OCI-LY7 (cell line): ENCODE measurements around the gene RUVBL1.

Experiments
- CTCF ChIP-seq: fragments of 200-600 bp; sonication (generic); conservative IDR thresholded peaks from 2 replicates; pipeline ENCODE4 v1.5.1; 2014; ENCODE audit warnings: mild to moderate bottlenecking, antibody characterized with exemption, low read length, moderate library complexity, mixed read lengths
- EZH2phosphoT487 ChIP-seq: fragments of 200-600 bp; sonication (generic); IDR thresholded peaks from 2 replicates; pipeline ENCODE4 v1.6.1; 2018; ENCODE audit warnings: low read depth, borderline replicate concordance, mild to moderate bottlenecking, mixed run types, antibody characterized with exemption, low read length, moderate library complexity, mixed read lengths

GRCh38 chr3:128107834-128108233, 15.8 kb downstream of the RUVBL1 start:
- TF ChIP-seq CTCF (no peak), EZH2phosphoT487 (no peak)
